Measurements from ENCODE around the gene RNF223. TPM values are rescaled to one million over a fixed set of nuclear protein-coding genes. Genes with fewer than 3 reads are reported as not detected.

Gene RNF223
- polyA plus RNA-seq, 1 experiment, result not detected

DNA sequence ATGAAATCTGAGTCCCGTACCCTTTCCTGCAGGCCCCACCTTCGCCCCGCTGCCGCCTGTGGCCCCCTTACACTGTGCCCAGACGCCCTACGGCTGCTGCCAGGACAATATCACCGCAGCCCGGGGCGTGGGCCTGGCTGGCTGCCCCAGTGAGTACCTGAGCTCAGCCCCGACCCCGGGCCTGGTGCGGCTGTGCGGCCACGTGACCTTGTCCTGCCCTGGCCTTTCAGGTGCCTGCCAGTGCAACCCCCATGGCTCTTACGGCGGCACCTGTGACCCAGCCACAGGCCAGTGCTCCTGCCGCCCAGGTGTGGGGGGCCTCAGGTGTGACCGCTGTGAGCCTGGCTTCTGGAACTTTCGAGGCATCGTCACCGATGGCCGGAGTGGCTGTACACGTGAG lies 29.0 kb downstream of the RNF223 start:
- H3K27ac ChIP-seq (ENCODE audit: low read depth, low read length), result no peak overlapping the region
- ChIA-PET POLR2A (no interaction called here), CTCF (no interaction called here)
- peaks cover 3% of the 10 kb centered on the region; the same call in 1 of the 2 replicates for H3K9me3 ChIP-seq (ENCODE audit: control insufficient read depth, insufficient read depth, low read length)
- TF ChIP-seq, protein P1, sequence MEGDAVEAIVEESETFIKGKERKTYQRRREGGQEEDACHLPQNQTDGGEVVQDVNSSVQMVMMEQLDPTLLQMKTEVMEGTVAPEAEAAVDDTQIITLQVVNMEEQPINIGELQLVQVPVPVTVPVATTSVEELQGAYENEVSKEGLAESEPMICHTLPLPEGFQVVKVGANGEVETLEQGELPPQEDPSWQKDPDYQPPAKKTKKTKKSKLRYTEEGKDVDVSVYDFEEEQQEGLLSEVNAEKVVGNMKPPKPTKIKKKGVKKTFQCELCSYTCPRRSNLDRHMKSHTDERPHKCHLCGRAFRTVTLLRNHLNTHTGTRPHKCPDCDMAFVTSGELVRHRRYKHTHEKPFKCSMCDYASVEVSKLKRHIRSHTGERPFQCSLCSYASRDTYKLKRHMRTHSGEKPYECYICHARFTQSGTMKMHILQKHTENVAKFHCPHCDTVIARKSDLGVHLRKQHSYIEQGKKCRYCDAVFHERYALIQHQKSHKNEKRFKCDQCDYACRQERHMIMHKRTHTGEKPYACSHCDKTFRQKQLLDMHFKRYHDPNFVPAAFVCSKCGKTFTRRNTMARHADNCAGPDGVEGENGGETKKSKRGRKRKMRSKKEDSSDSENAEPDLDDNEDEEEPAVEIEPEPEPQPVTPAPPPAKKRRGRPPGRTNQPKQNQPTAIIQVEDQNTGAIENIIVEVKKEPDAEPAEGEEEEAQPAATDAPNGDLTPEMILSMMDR (IDR thresholded peaks at IDR 0.05; ENCODE audit: low read depth, low read length), result no peak
- H3K4me3 ChIP-seq (ENCODE audit: low read depth, low read length), result no peak overlapping the region
- DNase-seq (ENCODE audit: low read depth, low spot score), result no peak
- H3K27me3 ChIP-seq (ENCODE audit: control insufficient read depth, insufficient read depth, low read length), result no peaks in the 10 kb centered on the region

DNA sequence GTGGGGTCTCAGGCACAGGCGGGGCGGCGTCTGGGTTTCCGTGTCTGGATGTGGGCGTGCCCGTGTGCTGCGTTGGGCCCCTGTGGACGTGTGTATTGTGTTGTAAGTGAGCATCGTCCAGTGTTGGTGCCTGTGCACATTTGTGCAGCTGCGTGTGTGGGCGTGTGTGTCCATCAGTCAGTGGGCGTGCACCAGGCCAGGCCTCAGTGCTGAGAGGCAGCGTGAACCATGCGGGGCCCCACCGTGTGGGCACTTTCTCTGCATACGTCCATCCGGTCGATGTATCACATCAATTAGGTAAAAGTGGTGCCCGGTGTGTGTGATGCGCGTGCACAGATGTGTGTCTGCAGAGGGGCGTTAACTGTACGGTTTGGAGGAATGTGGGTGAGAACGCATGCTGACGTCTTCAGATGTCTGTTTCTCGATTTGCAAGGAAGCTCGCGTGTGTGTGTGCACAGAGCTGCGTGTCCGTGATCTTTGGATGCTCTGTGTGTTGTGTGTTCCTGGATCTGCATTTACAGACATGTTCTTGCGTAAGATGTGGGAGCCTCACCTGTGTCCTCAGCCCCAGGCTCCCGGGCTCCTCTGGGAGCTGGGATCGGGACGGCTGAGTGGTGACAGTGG lies 29.5 kb downstream of the RNF223 start:
- ChIA-PET POLR2A (no interaction called here), CTCF (no interaction called here)
- Histone ChIP-seq H3K9me3 (ENCODE audit: control insufficient read depth, insufficient read depth, low read length) (peaks cover 3% of the 10 kb centered on the region; the same call in 1 of the 2 replicates), H3K27ac (ENCODE audit: low read depth, low read length) (no peak overlapping the region), H3K4me3 (ENCODE audit: low read depth, low read length) (no peak overlapping the region), H3K27me3 (ENCODE audit: control insufficient read depth, insufficient read depth, low read length) (no peaks in the 10 kb centered on the region)
- TF ChIP-seq, protein P1 (IDR thresholded peaks at IDR 0.05; ENCODE audit: low read depth, low read length), result no peak
- no peak for DNase-seq (ENCODE audit: low read depth, low spot score)

DNA sequence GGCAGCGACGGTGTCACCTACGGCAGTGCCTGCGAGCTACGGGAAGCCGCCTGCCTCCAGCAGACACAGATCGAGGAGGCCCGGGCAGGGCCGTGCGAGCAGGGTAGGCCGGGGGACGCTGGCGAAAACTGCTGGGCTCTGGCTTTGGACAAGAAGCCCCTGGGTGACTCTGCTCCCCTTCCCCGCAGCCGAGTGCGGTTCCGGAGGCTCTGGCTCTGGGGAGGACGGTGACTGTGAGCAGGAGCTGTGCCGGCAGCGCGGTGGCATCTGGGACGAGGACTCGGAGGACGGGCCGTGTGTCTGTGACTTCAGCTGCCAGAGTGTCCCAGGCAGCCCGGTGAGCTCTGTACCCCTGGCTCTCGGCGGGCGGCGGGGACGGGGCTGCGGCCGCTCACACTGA lies 30.2 kb downstream of the RNF223 start:
- H3K27ac ChIP-seq (ENCODE audit: low read depth, low read length), result no peak overlapping the region
- peaks cover 3% of the 10 kb centered on the region; the same call in 1 of the 2 replicates for H3K9me3 ChIP-seq (ENCODE audit: control insufficient read depth, insufficient read depth, low read length)
- H3K4me3 ChIP-seq (ENCODE audit: low read depth, low read length), result no peak overlapping the region
- POLR2A ChIA-PET, result no interaction called here
- TF ChIP-seq, protein P1 (IDR thresholded peaks at IDR 0.05; ENCODE audit: low read depth, low read length), result no peak
- no peak for DNase-seq (ENCODE audit: low read depth, low spot score)
- CTCF ChIA-PET, result no interaction called here
- no peaks in the 10 kb centered on the region for H3K27me3 ChIP-seq (ENCODE audit: control insufficient read depth, insufficient read depth, low read length)

DNA sequence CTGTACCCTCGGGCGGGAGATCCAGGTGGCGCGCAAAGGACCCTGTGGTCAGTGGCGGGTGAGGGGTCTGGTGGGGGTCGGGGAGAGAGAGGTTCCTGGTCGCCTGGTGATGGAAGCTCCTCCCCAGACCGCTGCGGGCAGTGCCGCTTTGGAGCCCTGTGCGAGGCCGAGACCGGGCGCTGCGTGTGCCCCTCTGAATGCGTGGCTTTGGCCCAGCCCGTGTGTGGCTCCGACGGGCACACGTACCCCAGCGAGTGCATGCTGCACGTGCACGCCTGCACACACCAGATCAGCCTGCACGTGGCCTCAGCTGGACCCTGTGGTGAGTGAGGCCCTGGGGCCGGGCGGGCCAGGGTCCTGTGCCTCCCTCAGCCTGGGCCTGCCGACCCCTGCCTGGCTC lies 30.7 kb downstream of the RNF223 start:
- Histone ChIP-seq H3K27me3 (ENCODE audit: control insufficient read depth, insufficient read depth, low read length) (no peaks in the 10 kb centered on the region), H3K27ac (ENCODE audit: low read depth, low read length) (no peak overlapping the region), H3K9me3 (ENCODE audit: control insufficient read depth, insufficient read depth, low read length) (peaks cover 3% of the 10 kb centered on the region; the same call in 1 of the 2 replicates), H3K4me3 (ENCODE audit: low read depth, low read length) (no peak overlapping the region)
- no peak for DNase-seq (ENCODE audit: low read depth, low spot score)
- CTCF ChIA-PET, result no interaction called here
- POLR2A ChIA-PET, result no interaction called here
- TF ChIP-seq, protein P1 (IDR thresholded peaks at IDR 0.05; ENCODE audit: low read depth, low read length), result no peak

DNA sequence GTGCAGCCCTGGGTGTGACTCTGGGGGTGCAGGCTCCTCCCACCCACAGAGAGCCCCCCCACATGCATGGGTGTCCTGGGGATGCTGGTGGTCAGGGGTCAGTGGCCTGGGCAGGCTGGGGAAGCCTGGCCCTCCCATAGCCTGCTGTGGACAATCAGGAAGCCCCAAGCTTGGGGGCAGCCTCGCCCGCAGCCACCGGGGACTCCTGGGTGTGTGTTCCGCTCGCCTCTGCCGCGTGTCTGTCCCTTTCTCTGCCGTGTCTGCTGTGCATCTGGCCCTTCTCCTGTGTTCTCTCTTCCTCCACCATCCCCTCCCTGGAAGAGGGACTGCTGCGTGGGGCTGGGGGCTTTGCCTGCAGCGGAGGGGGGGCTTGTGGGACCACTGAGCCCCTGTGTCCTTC lies 31.3 kb downstream of the RNF223 start:
- TF ChIP-seq, protein P1 (IDR thresholded peaks at IDR 0.05; ENCODE audit: low read depth, low read length), result no peak
- peaks cover 3% of the 10 kb centered on the region; the same call in 1 of the 2 replicates for H3K9me3 ChIP-seq (ENCODE audit: control insufficient read depth, insufficient read depth, low read length)
- ChIA-PET POLR2A (no interaction called here), CTCF (no interaction called here)
- DNase-seq (ENCODE audit: low read depth, low spot score), result no peak
- no peak overlapping the region for H3K27ac ChIP-seq (ENCODE audit: low read depth, low read length)
- H3K4me3 ChIP-seq (ENCODE audit: low read depth, low read length), result no peak overlapping the region
- H3K27me3 ChIP-seq (ENCODE audit: control insufficient read depth, insufficient read depth, low read length), result no peaks in the 10 kb centered on the region
